IMR-90 (cell line): ENCODE results near the gene TTC21A. TPM values are rescaled to one million over a fixed set of nuclear protein-coding genes. Genes with fewer than 3 reads are reported as not detected.

Source experiments
- ATAC-seq: fragments of 200-7000 bp; cut with Tn5 transposase; 2 replicates; pipeline ENCODE4 v1.9.1; 2020; ENCODE audit warnings: low read depth, mild to moderate bottlenecking, moderate library complexity
- BruUV-seq: library from RNA; stranded (reverse); fragments of 400-500 nt; replicated peaks from 2 replicates; lab custom pipeline; 2021; lab: Mats Ljungman, UMichigan
- CTCF ChIA-PET: fragments of 300-600 bp; formaldehyde crosslinking; extraction: SDS; loops from one replicate; lab custom pipeline; 2021; ENCODE audit warnings: antibody characterized with exemption; lab: Yijun Ruan, JAX
- POLR2A ChIA-PET: fragments of 300-600 bp; sonication (Branson Sonifier 250); formaldehyde crosslinking; loops from one replicate; lab custom pipeline; 2022; ENCODE audit warnings: antibody characterized with exemption; ENCODE audit not compliant: unreplicated experiment; lab: Charles Lee
- DNase-seq: peaks from one replicate; pipeline ENCODE4 v3.0.0; 2013
- H2AFZ ChIP-seq: replicated peaks from 2 replicates; pipeline ENCODE3; 2013; ENCODE audit warnings: low read length, mild to moderate bottlenecking; ENCODE audit not compliant: poor library complexity
- H2AK5ac ChIP-seq: 2 replicates; pipeline ENCODE4 v1.6.1; 2013; ENCODE audit warnings: low read depth, low read length, inconsistent platforms
- H2AK9ac ChIP-seq: replicated peaks from 2 replicates; pipeline ENCODE3; 2013; ENCODE audit warnings: mild to moderate bottlenecking, low read depth, low read length, moderate library complexity; ENCODE audit not compliant: poor library complexity
- H2BK120ac ChIP-seq: 2 replicates; pipeline ENCODE4 v1.6.1; 2013; ENCODE audit warnings: low read depth, low read length, inconsistent platforms
- H2BK15ac ChIP-seq: 3 replicates; pipeline ENCODE4 v1.6.1; 2013; ENCODE audit warnings: low read depth, low read length, inconsistent platforms
- H2BK20ac ChIP-seq: 2 replicates; pipeline ENCODE4 v1.6.1; 2013; ENCODE audit warnings: low read depth, mild to moderate bottlenecking, inconsistent platforms, low read length, moderate library complexity
- H2BK5ac ChIP-seq: 2 replicates; pipeline ENCODE4 v1.6.1; 2013; ENCODE audit warnings: mild to moderate bottlenecking, low read depth, low read length, inconsistent platforms; ENCODE audit not compliant: poor library complexity, severe bottlenecking
- H3K14ac ChIP-seq: replicated peaks from 2 replicates; pipeline ENCODE4 v1.6.1; 2013; ENCODE audit warnings: low read depth, low read length, inconsistent platforms
- H3K18ac ChIP-seq: 2 replicates; pipeline ENCODE4 v1.6.1; 2013; ENCODE audit warnings: low read depth, low read length, control low read depth
- H3K23ac ChIP-seq: 2 replicates; pipeline ENCODE4 v1.6.1; 2013; ENCODE audit warnings: low read depth, low read length, inconsistent platforms
- H3K27ac ChIP-seq: 2 replicates; pipeline ENCODE4 v1.5.1; 2013; ENCODE audit warnings: mild to moderate bottlenecking, control low read depth, low read length; ENCODE audit not compliant: insufficient read depth
- H3K27me3 ChIP-seq: 2 replicates; pipeline ENCODE4 v1.6.1; 2013; ENCODE audit warnings: low read length; ENCODE audit not compliant: control insufficient read depth, insufficient read depth
- H3K36me3 ChIP-seq: 2 replicates; pipeline ENCODE4 v1.6.1; 2013; ENCODE audit warnings: low read length, mixed read lengths; ENCODE audit not compliant: control insufficient read depth, insufficient read depth
- H3K4ac ChIP-seq: 2 replicates; pipeline ENCODE4 v1.6.1; 2013; ENCODE audit warnings: low read depth, low read length, inconsistent platforms
- H3K4me1 ChIP-seq: 2 replicates; pipeline ENCODE4 v1.6.1; 2013; ENCODE audit warnings: low read length, mixed read lengths; ENCODE audit not compliant: control insufficient read depth, insufficient read depth
- H3K4me2 ChIP-seq: 2 replicates; pipeline ENCODE4 v1.6.1; 2013; ENCODE audit warnings: low read depth, mild to moderate bottlenecking, control low read depth, low read length, moderate library complexity
- H3K4me3 ChIP-seq: 2 replicates; pipeline ENCODE4 v1.5.1; 2013; ENCODE audit warnings: low read depth, mild to moderate bottlenecking, control low read depth, low read length, moderate library complexity; ENCODE audit not compliant: insufficient read depth
- H3K56ac ChIP-seq: 2 replicates; pipeline ENCODE4 v1.6.1; 2013; ENCODE audit warnings: low read length, inconsistent platforms; ENCODE audit not compliant: insufficient read depth; ENCODE audit errors: extremely low read depth
- H3K79me1 ChIP-seq, 2 experiments: 2 replicates each; pipeline ENCODE4 v1.6.1; 2013; ENCODE audit warnings: low read length in 2 of 2, inconsistent platforms in 1 of 2, low read depth in 1 of 2
- H3K9ac ChIP-seq: 2 replicates; pipeline ENCODE4 v1.6.1; 2013; ENCODE audit warnings: low read depth, low read length, control low read depth
- H3K9me1 ChIP-seq: 2 replicates; pipeline ENCODE4 v1.6.1; 2013; ENCODE audit warnings: low read length, inconsistent platforms; ENCODE audit not compliant: insufficient read depth
- H3K9me3 ChIP-seq: 2 replicates; pipeline ENCODE4 v1.6.1; 2013; ENCODE audit warnings: low read length; ENCODE audit not compliant: control insufficient read depth, insufficient read depth
- H4K20me1 ChIP-seq: 2 replicates; pipeline ENCODE4 v1.6.1; 2013; ENCODE audit warnings: low read length, inconsistent platforms; ENCODE audit not compliant: insufficient read depth
- H4K5ac ChIP-seq: 2 replicates; pipeline ENCODE4 v1.6.1; 2013; ENCODE audit warnings: mild to moderate bottlenecking, low read depth, low read length, control low read depth
- H4K8ac ChIP-seq, 2 experiments: 2 replicates each; pipeline ENCODE4 v1.6.1; 2013; ENCODE audit warnings: low read depth in 2 of 2, low read length in 2 of 2, control low read depth in 1 of 2, inconsistent platforms in 1 of 2
- H4K91ac ChIP-seq: 2 replicates; pipeline ENCODE4 v1.6.1; 2013; ENCODE audit warnings: low read depth, low read length, inconsistent platforms; ENCODE audit not compliant: insufficient read depth
- BHLHE40 ChIP-seq: fragments of 150-350 bp; IDR thresholded peaks from 2 replicates; pipeline ENCODE4 v1.6.1; 2016; ENCODE audit warnings: mild to moderate bottlenecking, low read depth, low read length
- CEBPB ChIP-seq: IDR thresholded peaks from 2 replicates; pipeline ENCODE4 v1.6.1; 2012; ENCODE audit warnings: low read depth, low read length, improper control_type of control experiment
- CHD1 ChIP-seq: IDR thresholded peaks from 2 replicates; pipeline ENCODE4 v1.6.1; 2012; ENCODE audit warnings: low read depth, low read length, improper control_type of control experiment
- CTCF ChIP-seq: conservative IDR thresholded peaks from 2 replicates; pipeline ENCODE4 v1.5.1; 2012; ENCODE audit warnings: mild to moderate bottlenecking, low read depth, low read length, improper control_type of control experiment
- FOS ChIP-seq: fragments of 150-350 bp; IDR thresholded peaks from 2 replicates; pipeline ENCODE4 v1.6.1; 2016; ENCODE audit warnings: low read depth, low read length
- MAFK ChIP-seq: IDR thresholded peaks from 2 replicates; pipeline ENCODE4 v1.6.1; 2012; ENCODE audit warnings: low read depth, low read length, improper control_type of control experiment
- MAZ ChIP-seq: IDR thresholded peaks from 2 replicates; pipeline ENCODE4 v1.6.1; 2012; ENCODE audit warnings: low read depth, mild to moderate bottlenecking, low read length, improper control_type of control experiment, moderate library complexity, borderline replicate concordance
- MXI1 ChIP-seq: IDR thresholded peaks from 2 replicates; pipeline ENCODE4 v1.6.1; 2012; ENCODE audit warnings: low read depth, mild to moderate bottlenecking, low read length, moderate library complexity, borderline replicate concordance
- NFE2L2 ChIP-seq: fragments of 150-350 bp; IDR thresholded peaks from 2 replicates; pipeline ENCODE4 v1.6.1; 2016; ENCODE audit warnings: low read depth, mild to moderate bottlenecking, low read length
- POLR2A ChIP-seq: IDR thresholded peaks from 2 replicates; pipeline ENCODE4 v1.6.1; 2012; ENCODE audit warnings: mild to moderate bottlenecking, low read depth, low read length
- RAD21 ChIP-seq: IDR thresholded peaks from 2 replicates; pipeline ENCODE4 v1.6.1; 2012; ENCODE audit warnings: low read length, improper control_type of control experiment
- RCOR1 ChIP-seq: IDR thresholded peaks from 2 replicates; pipeline ENCODE4 v1.6.1; 2012; ENCODE audit warnings: mild to moderate bottlenecking, low read length, improper control_type of control experiment; ENCODE audit not compliant: insufficient replicate concordance
- RFX5 ChIP-seq: IDR thresholded peaks from 2 replicates; pipeline ENCODE4 v1.8.0; 2012; ENCODE audit warnings: low read depth, mild to moderate bottlenecking, low read length, moderate library complexity
- SMC3 ChIP-seq: fragments of 150-350 bp; IDR thresholded peaks from 2 replicates; pipeline ENCODE4 v1.6.1; 2016; ENCODE audit warnings: low read depth, mild to moderate bottlenecking, antibody characterized with exemption, low read length, moderate library complexity
- USF2 ChIP-seq: fragments of 150-350 bp; IDR thresholded peaks from 2 replicates; pipeline ENCODE4 v1.6.1; 2017; ENCODE audit warnings: mild to moderate bottlenecking, antibody characterized with exemption, low read length, low read depth
- WGBS, 2 experiments: methylation state at CpG; one replicate each; pipeline versions ENCODE4 v1.1.5 to v1.1.7; 2013; ENCODE audit warnings: missing lambda C conversion rate in 2 of 2; ENCODE audit not compliant: insufficient read length in 1 of 2; ENCODE audit errors: extremely low coverage in 2 of 2; 5-methylcytosine and 5-hydroxymethylcytosine counted together
- dilution Hi-C: fragments of 300-500 bp; cut with HindIII; formaldehyde crosslinking; loops from one replicate; pipeline ENCODE4 v1.14.3; 2018; ENCODE audit warnings: low sequenced_read_pairs; ENCODE audit not compliant: unreplicated experiment
- in situ Hi-C: fragments of 300-500 bp; cut with MboI; formaldehyde crosslinking; loops from 3 replicates; pipeline ENCODE4 v1.14.3; 2019; ENCODE audit warnings: low sequenced_read_pairs, inconsistent platforms, mixed read lengths
- intact Hi-C: fragments of 100-400 bp; cut with micrococcal nuclease; formaldehyde crosslinking; loops from 2 replicates; pipeline ENCODE4 v1.10.0; 2022
- polyA plus RNA-seq, 3 experiments: library from polyadenylated mRNA; depleted of rRNA; stranded (reverse); fragments of >200 nt; gene quantifications; 2 replicates each; pipeline ENCODE4 v1.2.3, GENCODE V29; 2012; ENCODE audit warnings: low replicate concordance in 1 of 3
- total RNA-seq: library from RNA; depleted of rRNA; stranded (reverse); fragments of >200 nt; gene quantifications from 2 replicates; pipeline ENCODE4 v1.2.3, GENCODE V29; 2012
- TF ChIP-seq, protein P1 (sequence below): fragments of 150-350 bp; IDR thresholded peaks from 2 replicates; pipeline ENCODE4 v1.6.1; 2016; ENCODE audit warnings: low read depth, mild to moderate bottlenecking, low read length, moderate library complexity, borderline replicate concordance

The TTC21A gene
- total and polyA plus RNA-seq, 2 of the 4 experiments (the other 2 are of a cell fraction) = 0.90 to 1.8 TPM

DNA sequence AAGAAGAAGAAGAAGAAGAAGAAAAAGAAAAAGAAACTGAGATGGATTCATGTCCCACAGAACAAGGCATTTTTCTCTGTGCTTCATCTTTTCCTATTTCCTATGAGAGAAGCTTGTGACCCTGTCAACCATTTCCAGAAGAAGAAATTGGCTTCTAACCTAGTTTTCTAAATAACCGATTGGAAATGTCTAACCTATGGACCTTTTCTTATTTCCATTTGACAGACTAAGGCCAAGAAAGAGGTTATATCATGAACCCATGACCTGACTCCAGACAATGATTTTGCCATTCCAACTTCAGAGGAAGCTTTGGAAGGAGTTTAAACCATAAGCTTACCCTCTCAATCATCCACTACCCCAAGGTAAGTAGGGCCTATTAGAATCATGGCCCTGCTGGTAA is 62.2 kb downstream of the TTC21A start:
- DNase-seq (no peak), ATAC-seq (no peak)
- H2AK5ac ChIP-seq = no peak overlapping the region
- CTCF ChIA-PET = no interaction called here
- H3K23ac ChIP-seq = no peak overlapping the region
- no peak overlapping the region for H4K91ac ChIP-seq
- no peaks in the 10 kb centered on the region for H3K36me3 ChIP-seq
- no peak overlapping the region for H3K4ac ChIP-seq
- H3K9ac ChIP-seq = no peak overlapping the region
- POLR2A ChIA-PET = no interaction called here
- peaks cover 5% of the 10 kb centered on the region for H3K4me1 ChIP-seq
- H4K20me1 ChIP-seq = no peaks in the 10 kb centered on the region
- TF ChIP-seq MXI1 (no peak), BHLHE40 (no peak), CEBPB (no peak), MAFK (no peak), USF2 (no peak), FOS (no peak), RFX5 (no peak), RAD21 (no peak), MAZ (no peak), SMC3 (no peak), POLR2A (no peak), RCOR1 (no peak), NFE2L2 (no peak), CHD1 (no peak), CTCF (no peak)
- TF ChIP-seq, protein P1, sequence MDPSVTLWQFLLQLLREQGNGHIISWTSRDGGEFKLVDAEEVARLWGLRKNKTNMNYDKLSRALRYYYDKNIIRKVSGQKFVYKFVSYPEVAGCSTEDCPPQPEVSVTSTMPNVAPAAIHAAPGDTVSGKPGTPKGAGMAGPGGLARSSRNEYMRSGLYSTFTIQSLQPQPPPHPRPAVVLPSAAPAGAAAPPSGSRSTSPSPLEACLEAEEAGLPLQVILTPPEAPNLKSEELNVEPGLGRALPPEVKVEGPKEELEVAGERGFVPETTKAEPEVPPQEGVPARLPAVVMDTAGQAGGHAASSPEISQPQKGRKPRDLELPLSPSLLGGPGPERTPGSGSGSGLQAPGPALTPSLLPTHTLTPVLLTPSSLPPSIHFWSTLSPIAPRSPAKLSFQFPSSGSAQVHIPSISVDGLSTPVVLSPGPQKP = no peak
- H2BK5ac ChIP-seq = no peak overlapping the region
- no peak overlapping the region for H3K18ac ChIP-seq
- H3K9me3 ChIP-seq = no peaks in the 10 kb centered on the region
- no peak overlapping the region for H3K56ac ChIP-seq
- H3K4me2 ChIP-seq = no peak overlapping the region
- no peak overlapping the region for H4K8ac ChIP-seq
- peaks cover 8% of the 10 kb centered on the region for H3K9me1 ChIP-seq
- H2BK120ac ChIP-seq = no peak overlapping the region
- H2AFZ ChIP-seq = no peak overlapping the region
- intact Hi-C loops = loop anchor here (5.0 kb wide), 1 partner anchor 62 kb away; the partner anchor contains the start of genes GORASP1 and TTC21A
- no peak overlapping the region for H2BK20ac ChIP-seq
- H2BK15ac ChIP-seq = no peak overlapping the region
- H3K27me3 ChIP-seq = no peaks in the 10 kb centered on the region; the same call in 1 of the 2 replicates
- H4K5ac ChIP-seq = no peak overlapping the region
- H3K79me1 ChIP-seq = no peaks in the 10 kb centered on the region; a peak in 1 of 4 replicates
- no peak overlapping the region for H3K14ac ChIP-seq
- H3K27ac ChIP-seq = no peak overlapping the region
- in situ Hi-C loops = no loop called here
- 50% methylated on average over 1 of the region's 1 CpG; no CpG with 5 or more reads in 1 of the 2 experiments for WGBS, 2 experiments
- H2AK9ac ChIP-seq = no peak overlapping the region
- dilution Hi-C loops = no loop called here
- no TSS peak for BruUV-seq
- no peak overlapping the region for H3K4me3 ChIP-seq
